ENCODE data around the gene ZNF621.

GRCh38 chr3:40580494-40581091, 55.8 kb downstream of the ZNF621 start:
- peak; percentile 97 to 100 for TF ChIP-seq CTCF (conservative IDR thresholded peaks at IDR 0.05 in 1 of 2, IDR thresholded peaks at IDR 0.05 in 1 of 2; ENCODE audit: low read depth in 1 of 2, low read length in 2 of 2)
- TF ChIP-seq EZH2 (IDR thresholded peaks at IDR 0.05; ENCODE audit: low read length, missing control alignments) = no peak
